22Rv1 (cell line): ENCODE data around the gene SMC6.

Source experiments
- H3K27ac ChIP-seq: fragments of 450-650 bp; 2 replicates; pipeline ENCODE4 v1.5.1; 2017
- ZFX ChIP-seq: fragments of 450-650 bp; IDR thresholded peaks from 2 replicates; pipeline ENCODE4 v1.6.1; 2017; ENCODE audit warnings: antibody characterized with exemption, borderline replicate concordance
- TF ChIP-seq, protein P1 (sequence below): fragments of 450-650 bp; IDR thresholded peaks from 2 replicates; pipeline ENCODE4 v1.5.1; 2017; ENCODE audit warnings: mild to moderate bottlenecking

The SMC6 gene, protein sequence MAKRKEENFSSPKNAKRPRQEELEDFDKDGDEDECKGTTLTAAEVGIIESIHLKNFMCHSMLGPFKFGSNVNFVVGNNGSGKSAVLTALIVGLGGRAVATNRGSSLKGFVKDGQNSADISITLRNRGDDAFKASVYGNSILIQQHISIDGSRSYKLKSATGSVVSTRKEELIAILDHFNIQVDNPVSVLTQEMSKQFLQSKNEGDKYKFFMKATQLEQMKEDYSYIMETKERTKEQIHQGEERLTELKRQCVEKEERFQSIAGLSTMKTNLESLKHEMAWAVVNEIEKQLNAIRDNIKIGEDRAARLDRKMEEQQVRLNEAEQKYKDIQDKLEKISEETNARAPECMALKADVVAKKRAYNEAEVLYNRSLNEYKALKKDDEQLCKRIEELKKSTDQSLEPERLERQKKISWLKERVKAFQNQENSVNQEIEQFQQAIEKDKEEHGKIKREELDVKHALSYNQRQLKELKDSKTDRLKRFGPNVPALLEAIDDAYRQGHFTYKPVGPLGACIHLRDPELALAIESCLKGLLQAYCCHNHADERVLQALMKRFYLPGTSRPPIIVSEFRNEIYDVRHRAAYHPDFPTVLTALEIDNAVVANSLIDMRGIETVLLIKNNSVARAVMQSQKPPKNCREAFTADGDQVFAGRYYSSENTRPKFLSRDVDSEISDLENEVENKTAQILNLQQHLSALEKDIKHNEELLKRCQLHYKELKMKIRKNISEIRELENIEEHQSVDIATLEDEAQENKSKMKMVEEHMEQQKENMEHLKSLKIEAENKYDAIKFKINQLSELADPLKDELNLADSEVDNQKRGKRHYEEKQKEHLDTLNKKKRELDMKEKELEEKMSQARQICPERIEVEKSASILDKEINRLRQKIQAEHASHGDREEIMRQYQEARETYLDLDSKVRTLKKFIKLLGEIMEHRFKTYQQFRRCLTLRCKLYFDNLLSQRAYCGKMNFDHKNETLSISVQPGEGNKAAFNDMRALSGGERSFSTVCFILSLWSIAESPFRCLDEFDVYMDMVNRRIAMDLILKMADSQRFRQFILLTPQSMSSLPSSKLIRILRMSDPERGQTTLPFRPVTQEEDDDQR

DNA sequence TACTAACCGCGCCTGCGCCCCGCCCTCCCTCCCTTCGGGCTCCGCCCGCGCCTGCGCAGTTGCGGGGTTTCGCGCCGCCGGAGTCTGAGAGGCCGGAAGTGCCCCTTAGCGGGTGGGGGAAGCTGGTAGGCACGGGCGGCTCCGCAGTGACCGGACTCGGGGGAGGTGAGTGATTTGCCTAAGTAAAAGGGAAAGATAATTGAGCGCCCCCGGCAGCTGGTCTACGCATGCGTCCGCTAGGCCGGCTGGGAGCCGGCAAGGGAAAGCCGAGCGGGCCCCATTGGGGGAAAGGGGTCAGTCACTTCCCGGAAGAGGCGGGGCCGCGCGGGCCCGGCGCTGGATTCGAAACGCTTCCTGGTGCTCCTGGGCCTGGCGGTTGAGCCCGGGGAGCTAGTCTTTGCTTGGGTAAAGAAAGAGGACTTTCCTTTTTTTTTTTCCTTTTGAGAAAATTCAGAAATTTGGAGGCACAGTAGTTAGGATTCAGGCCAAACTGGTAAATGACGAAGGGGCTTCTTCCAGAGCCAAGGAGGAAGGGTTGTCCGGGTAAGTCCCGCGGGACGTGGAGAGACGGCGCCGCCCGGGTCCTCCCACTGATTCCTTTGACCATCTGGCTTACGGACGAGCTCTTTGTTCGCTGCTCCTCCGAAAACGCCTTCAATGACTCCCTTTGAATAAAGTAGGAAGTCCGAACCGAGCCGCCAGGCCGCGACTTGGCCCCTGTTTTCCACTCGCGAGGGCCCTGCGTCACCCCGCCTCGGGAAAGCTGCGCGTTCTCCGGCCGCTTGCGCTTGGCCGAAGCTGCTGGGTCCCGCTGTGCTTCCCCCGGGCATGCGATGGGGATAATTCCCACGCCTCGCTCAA, at the start of gene SMC6, which contains the start of gene GEN1:
Gene SMC6 (minus strand): TSS at position 8 of the 861 bp plus-strand sequence. CDS start 7,864 bp downstream, outside the sequence.
Gene GEN1 (plus strand): TSS at position 336 of the 861 bp plus-strand sequence. CDS start 5,806 bp downstream, outside the sequence.
- H3K27ac ChIP-seq, result peak within 1 kb of the TSS; percentile 95
- TF ChIP-seq, protein P1, sequence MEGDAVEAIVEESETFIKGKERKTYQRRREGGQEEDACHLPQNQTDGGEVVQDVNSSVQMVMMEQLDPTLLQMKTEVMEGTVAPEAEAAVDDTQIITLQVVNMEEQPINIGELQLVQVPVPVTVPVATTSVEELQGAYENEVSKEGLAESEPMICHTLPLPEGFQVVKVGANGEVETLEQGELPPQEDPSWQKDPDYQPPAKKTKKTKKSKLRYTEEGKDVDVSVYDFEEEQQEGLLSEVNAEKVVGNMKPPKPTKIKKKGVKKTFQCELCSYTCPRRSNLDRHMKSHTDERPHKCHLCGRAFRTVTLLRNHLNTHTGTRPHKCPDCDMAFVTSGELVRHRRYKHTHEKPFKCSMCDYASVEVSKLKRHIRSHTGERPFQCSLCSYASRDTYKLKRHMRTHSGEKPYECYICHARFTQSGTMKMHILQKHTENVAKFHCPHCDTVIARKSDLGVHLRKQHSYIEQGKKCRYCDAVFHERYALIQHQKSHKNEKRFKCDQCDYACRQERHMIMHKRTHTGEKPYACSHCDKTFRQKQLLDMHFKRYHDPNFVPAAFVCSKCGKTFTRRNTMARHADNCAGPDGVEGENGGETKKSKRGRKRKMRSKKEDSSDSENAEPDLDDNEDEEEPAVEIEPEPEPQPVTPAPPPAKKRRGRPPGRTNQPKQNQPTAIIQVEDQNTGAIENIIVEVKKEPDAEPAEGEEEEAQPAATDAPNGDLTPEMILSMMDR, result no peak
- no peak for TF ChIP-seq ZFX

DNA sequence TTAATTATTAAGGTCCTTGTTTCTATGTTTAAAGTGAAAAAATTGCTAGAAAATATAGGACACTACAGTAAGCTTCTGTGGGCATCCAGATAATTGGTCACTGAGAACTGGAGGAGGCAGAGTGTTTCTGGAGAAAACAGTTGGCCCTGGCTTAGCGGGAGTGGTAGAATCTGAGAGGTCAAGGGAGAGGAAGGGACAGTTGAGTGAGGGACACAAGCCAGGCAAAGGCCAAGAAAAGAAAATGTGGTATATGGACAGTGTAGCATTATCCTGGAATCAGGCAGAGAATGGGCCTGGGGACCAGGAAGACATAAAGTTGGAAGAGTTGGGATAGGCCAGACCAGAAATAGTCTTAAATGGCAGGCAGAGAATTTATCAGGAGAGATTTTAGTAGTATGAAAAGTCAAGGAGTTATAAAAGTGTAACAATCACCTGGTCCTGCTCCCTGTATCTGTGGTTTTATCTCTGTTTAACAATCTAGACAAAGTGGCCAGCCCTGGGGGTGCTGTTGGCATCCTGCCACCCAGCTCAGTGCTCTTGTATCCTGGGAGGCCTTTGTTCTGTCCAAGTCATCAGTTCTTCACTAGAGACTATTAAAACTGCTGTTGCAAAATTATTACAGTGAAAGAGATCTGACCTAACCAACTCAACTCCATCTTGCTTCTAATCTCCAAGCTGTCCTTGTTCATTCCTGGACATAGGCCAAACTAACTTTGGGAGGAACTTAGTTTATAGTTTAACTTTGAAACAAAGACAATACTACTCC, 47.3 kb upstream of the SMC6 start:
- no peak for TF ChIP-seq ZFX
- TF ChIP-seq, protein P1, result no peak
- H3K27ac ChIP-seq, result no peak overlapping the region

DNA sequence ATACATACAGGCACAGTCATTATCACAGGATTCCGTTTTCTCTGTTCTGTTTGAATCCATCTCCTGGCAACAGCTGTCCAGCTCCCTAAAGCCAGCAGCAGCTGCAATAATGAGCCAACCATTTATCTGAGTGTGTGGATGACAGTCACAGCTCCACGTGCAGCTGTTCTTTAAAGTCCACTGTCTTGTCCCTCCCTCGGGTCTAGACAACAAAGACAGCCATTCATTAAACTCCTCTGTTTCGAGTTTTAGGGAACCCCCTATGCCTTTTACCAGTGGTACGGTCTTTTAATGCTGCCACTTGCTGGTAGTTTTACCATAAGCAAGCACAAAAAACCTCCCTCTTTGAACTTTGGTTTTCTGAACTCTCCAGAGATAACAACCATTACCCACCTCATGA, 46.6 kb upstream of the SMC6 start:
- no peak overlapping the region for H3K27ac ChIP-seq
- no peak for TF ChIP-seq ZFX
- TF ChIP-seq, protein P1, result no peak

DNA sequence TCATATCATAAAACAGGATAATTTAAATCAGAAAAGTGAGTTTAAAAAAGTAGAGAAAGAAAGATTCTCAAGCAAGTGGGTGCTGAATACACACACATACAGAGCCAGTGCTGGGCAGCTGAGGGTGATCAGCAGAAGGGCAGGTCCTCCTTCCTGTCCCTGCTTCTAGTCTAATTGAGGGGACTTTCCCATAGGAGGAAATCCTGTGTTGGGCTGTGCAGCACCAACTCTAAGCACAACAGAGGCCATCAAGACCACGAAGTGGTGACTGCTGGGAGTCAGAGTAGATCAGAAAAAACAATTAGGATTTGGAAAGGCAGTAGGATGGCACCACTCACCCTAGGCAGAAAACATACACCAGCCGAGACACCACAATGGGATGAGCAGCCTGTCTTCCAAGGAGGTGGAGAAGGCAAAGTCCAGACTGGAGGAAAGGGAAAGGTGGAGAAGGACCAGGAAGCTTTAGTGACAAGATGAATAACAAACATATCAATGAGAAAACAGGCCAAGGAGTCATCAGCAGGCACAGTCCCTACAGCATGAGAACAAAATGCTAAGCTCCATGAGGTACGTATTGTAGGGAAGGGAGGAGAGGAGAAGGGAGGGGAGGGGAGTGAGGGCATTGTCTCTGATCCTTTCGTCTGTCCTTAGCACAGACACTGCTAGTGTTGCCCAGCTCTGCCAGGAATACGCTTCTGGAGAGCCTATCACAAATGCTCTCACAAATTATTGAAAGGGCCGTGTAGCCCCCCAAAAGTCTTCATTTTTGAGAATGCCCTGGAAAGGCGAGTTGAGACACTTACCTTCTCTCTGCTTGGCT, 45.9 kb upstream of the SMC6 start:
- H3K27ac ChIP-seq, result no peak overlapping the region
- TF ChIP-seq, protein P1, result no peak
- no peak for TF ChIP-seq ZFX

DNA sequence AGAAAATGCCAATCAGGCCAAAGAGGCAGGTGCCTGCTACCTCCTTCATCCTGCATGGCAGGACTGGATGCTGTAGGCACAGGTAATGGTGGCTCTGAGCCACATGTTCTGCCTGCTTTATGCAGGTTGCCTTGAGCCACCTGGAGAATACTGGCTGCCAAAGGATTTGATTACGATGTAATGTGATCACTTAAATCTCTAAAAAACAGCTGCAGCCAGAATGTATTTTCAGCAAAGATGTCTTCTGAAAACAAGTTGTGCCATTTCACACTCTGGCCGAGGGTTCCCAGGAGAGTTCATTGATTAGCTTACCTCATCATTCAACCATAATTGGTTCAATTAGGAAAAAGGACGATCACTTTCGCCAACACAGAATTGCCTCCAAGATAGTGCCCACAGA, 44.7 kb upstream of the SMC6 start:
- TF ChIP-seq, protein P1, result no peak
- TF ChIP-seq ZFX, result no peak
- no peak overlapping the region for H3K27ac ChIP-seq
